Gastroesophageal sphincter (tissue), 4 donors: ENCODE data around the gene ESYT3. TPM values are rescaled to one million over a fixed set of nuclear protein-coding genes. Genes with fewer than 3 reads are reported as not detected.

ENCODE experiments used
- ATAC-seq: fragments of 150-250 bp; one replicate; pipeline ENCODE4 v1.9.1; 2016; ENCODE audit warnings: mild to moderate bottlenecking, moderate library complexity
- H3K27ac ChIP-seq, 4 donors: fragments of 200-600 bp; sonication (generic) in 3 of 4; 1 replicate in 3 of 4; 2 replicates in 1 of 4; pipeline ENCODE4 v1.5.1; 2016 to 2019
- H3K27me3 ChIP-seq: fragments of 200-600 bp; sonication (generic); one replicate; pipeline ENCODE4 v1.5.1; 2019
- H3K36me3 ChIP-seq, 2 donors: fragments of 200-600 bp; sonication (generic); one replicate each; pipeline ENCODE4 v1.5.1; 2019; ENCODE audit warnings: control low read depth in 1 of 2
- H3K4me1 ChIP-seq, 3 donors: fragments of 200-600 bp; sonication (generic); 1 replicate in 2 of 3; 2 replicates in 1 of 3; pipeline ENCODE4 v1.5.1; 2016 to 2019; ENCODE audit warnings: control low read depth in 2 of 3
- H3K4me3 ChIP-seq, 2 donors: fragments of 200-600 bp; sonication (generic); one replicate each; pipeline ENCODE4 v1.5.1; 2019; ENCODE audit warnings: mild to moderate bottlenecking in 1 of 2, moderate library complexity in 1 of 2
- H3K9me3 ChIP-seq, 3 donors: fragments of 200-600 bp; sonication (generic); one replicate each; pipeline ENCODE4 v1.5.1; 2017 to 2019; ENCODE audit warnings: control low read depth in 2 of 3
- CTCF ChIP-seq, 4 experiments: fragments of 200-600 bp in 2 of 4; fragments of 450-650 bp in 2 of 4; sonication (generic) in 1 of 4; IDR thresholded peaks; one replicate each; pipeline ENCODE4 v1.5.1; 2017 to 2019; ENCODE audit warnings: antibody characterized with exemption in 4 of 4, mild to moderate bottlenecking in 2 of 4, moderate library complexity in 2 of 4
- EP300 ChIP-seq: sonication (generic); formaldehyde crosslinking; IDR thresholded peaks from one replicate; pipeline ENCODE4 v1.6.1; 2017; ENCODE audit warnings: antibody characterized with exemption, mild to moderate bottlenecking
- POLR2A ChIP-seq, 2 donors: fragments of 450-650 bp; IDR thresholded peaks; one replicate each; pipeline ENCODE4 v1.6.1; 2017; ENCODE audit warnings: antibody characterized with exemption in 2 of 2, mild to moderate bottlenecking in 2 of 2, moderate library complexity in 1 of 2
- POLR2AphosphoS5 ChIP-seq: sonication (generic); formaldehyde crosslinking; IDR thresholded peaks from one replicate; pipeline ENCODE4 v1.6.1; 2017; ENCODE audit warnings: antibody characterized with exemption
- WGBS, 2 donors: methylation state at CpG; one replicate each; pipeline ENCODE4 v1.1.5; 2018; ENCODE audit warnings: low coverage in 1 of 2; 5-methylcytosine and 5-hydroxymethylcytosine counted together
- total RNA-seq, 4 donors: library from RNA; depleted of rRNA; stranded (reverse); fragments of >200 nt; gene quantifications; one replicate each; pipeline ENCODE4 v1.1.0, GENCODE V29; 2016

ESYT3 gene
- total RNA-seq, 4 donors from 2014 or later, result 0.93 to 1.9 (median 1.4) TPM

DNA sequence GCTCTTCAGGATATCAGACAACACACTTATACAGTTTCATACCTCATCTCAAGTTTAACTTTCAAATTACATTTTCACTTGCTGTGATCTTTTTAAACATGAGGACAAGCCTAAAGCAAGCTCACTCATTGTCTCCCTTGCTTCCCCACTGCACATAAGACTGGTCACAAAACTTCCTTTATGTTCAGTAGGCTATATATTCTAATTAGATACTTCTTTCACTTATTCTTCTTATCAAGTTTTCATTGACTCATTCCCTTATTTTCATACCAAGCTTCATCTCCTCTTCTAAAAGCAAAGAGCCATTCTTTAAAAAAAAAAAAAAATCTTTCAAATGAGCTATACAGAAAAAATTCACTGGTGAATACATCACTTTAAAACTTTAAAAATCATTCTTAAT, 62.6 kb downstream of the ESYT3 start:
- Histone ChIP-seq H3K9me3 (no peaks in the 10 kb centered on the region), H3K27me3 (no peaks in the 10 kb centered on the region), H3K36me3 (peaks cover 0 to 65% of the 10 kb centered on the region in 2 donors), H3K27ac (no peak overlapping the region), H3K4me1 (no peaks in the 10 kb centered on the region), H3K4me3 (no peak overlapping the region)
- no peak for TF ChIP-seq POLR2A (IDR thresholded peaks at IDR 0.05)
- ATAC-seq, result no peak

DNA sequence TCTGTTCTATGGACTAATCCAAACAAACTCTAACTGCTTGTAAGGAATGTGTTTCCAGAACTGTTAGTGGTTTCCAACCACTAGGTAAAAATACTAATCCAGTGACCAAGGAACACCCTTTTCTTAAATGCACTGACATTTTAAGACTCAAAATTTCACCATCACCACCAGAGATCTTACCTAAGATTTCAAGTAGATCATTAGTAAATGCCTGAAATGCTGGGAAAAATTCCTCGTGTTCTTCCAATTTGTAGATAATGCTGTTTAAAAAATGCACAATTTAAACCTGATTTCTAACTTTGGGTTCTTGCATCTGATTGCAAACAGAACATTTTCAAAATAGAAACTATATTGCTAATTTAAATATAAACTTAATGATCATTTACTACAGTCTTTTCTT, 63.4 kb downstream of the ESYT3 start:
- Histone ChIP-seq H3K4me1 (no peaks in the 10 kb centered on the region), H3K9me3 (no peaks in the 10 kb centered on the region), H3K27ac (no peak overlapping the region), H3K4me3 (no peak overlapping the region), H3K27me3 (no peaks in the 10 kb centered on the region), H3K36me3 (peaks cover 0 to 64% of the 10 kb centered on the region in 2 donors)
- 89 to 93% methylated on average over 1 of the region's 1 CpG for WGBS, 2 donors
- TF ChIP-seq POLR2A (IDR thresholded peaks at IDR 0.05), result no peak
- TF ChIP-seq EP300, result no peak
- TF ChIP-seq POLR2AphosphoS5, result no peak
- no peak for TF ChIP-seq CTCF (IDR thresholded peaks at IDR 0.05)
- ATAC-seq, result no peak

DNA sequence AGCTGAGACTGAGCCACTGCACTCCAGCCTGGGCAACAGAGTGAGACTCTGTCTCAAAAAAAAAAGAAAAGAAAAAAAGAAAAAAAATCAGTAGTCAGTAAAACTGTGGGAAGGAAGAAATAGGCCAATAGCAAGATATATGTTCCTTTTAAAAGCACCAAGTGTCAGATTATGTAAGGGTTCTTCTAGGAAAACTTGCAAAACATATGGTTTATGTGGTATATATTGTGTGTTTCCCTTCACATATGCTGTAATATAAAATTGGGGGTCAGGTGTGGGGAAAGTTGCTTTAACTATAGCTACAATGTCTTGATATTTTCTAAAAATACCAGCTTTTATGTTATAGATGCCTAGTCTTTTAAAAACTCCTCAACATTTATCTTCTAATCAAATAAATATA, 64.6 kb downstream of the ESYT3 start:
- peaks cover 0 to 64% of the 10 kb centered on the region in 2 donors for H3K36me3 ChIP-seq
- no peak overlapping the region for H3K27ac ChIP-seq
- no peak for ATAC-seq
- no peaks in the 10 kb centered on the region for H3K9me3 ChIP-seq
- H3K27me3 ChIP-seq, result no peaks in the 10 kb centered on the region
- H3K4me1 ChIP-seq, result no peaks in the 10 kb centered on the region
- no peak overlapping the region for H3K4me3 ChIP-seq
- TF ChIP-seq CTCF (IDR thresholded peaks at IDR 0.05) (no peak), EP300 (no peak), POLR2AphosphoS5 (no peak), POLR2A (IDR thresholded peaks at IDR 0.05) (no peak)

- ATAC-seq, result no peak
- peaks cover 0 to 59% of the 10 kb centered on the region in 2 donors for H3K36me3 ChIP-seq
- no peaks in the 10 kb centered on the region for H3K27me3 ChIP-seq
- TF ChIP-seq CTCF (IDR thresholded peaks at IDR 0.05) (no peak), EP300 (no peak), POLR2A (IDR thresholded peaks at IDR 0.05) (no peak)
- H3K4me1 ChIP-seq, result no peaks in the 10 kb centered on the region
- H3K9me3 ChIP-seq, result no peaks in the 10 kb centered on the region
- no peak overlapping the region for H3K27ac ChIP-seq
- WGBS, 2 donors, result 86 to 94% methylated on average over 3 of the region's 3 CpGs
- H3K4me3 ChIP-seq, result no peak overlapping the region
Measured at GRCh38 chr3:138507524-138507923, 73.1 kb downstream of the ESYT3 start.

DNA sequence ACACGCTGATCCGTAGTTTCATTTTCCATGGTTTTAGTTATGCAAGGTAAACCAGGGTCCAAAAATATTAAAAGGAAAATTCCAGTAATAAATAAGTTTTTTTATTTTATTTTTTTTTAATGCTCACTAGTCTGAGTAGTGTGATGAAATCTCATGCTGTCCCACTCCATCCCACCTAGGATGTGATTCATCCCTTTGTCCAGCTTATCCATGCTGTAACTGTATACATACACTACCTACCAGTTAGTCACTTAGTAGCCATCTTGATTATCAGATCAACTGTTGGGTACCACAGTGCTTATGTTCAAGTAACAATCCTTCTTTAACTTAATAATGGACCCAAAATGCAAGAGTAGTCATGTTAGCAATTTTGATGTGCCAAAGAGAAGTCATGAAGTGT, 75.2 kb downstream of the ESYT3 start:
- ATAC-seq, result no peak
- WGBS, 2 donors, result 85 to 100% methylated on average over 2 of the region's 2 CpGs

More for the DNA sequence above, 75.2 kb downstream of the ESYT3 start:
- peaks cover 0 to 42% of the 10 kb centered on the region in 2 donors for H3K36me3 ChIP-seq
- no peaks in the 10 kb centered on the region for H3K4me1 ChIP-seq
- H3K9me3 ChIP-seq, result no peaks in the 10 kb centered on the region
- H3K27me3 ChIP-seq, result no peaks in the 10 kb centered on the region
- no peak for TF ChIP-seq POLR2A (IDR thresholded peaks at IDR 0.05)
- TF ChIP-seq EP300, result no peak
- no peak for TF ChIP-seq CTCF (IDR thresholded peaks at IDR 0.05)
- TF ChIP-seq POLR2AphosphoS5, result no peak
- no peak overlapping the region for H3K27ac ChIP-seq
- no peak overlapping the region for H3K4me3 ChIP-seq
